Stimulated activated CD4-positive, alpha-beta T cell treated with anti-CD3 and anti-CD28 coated beads, TNF-alpha, amount 100 ng/mL, for 4 hours (primary cell): Measurements from ENCODE around the gene S100A13.
"Not testable (repeated sequence)": the region's sequence is repeated elsewhere in the genome, so short reads cannot be mapped to it uniquely, and the experiment has no call there.

Source experiments
- DNase-seq, 3 experiments: peaks; one replicate each; pipeline ENCODE4 v3.0.0-alpha.2; 2020; ENCODE audit warnings: low read depth in 3 of 3

S100A13 gene

DNA sequence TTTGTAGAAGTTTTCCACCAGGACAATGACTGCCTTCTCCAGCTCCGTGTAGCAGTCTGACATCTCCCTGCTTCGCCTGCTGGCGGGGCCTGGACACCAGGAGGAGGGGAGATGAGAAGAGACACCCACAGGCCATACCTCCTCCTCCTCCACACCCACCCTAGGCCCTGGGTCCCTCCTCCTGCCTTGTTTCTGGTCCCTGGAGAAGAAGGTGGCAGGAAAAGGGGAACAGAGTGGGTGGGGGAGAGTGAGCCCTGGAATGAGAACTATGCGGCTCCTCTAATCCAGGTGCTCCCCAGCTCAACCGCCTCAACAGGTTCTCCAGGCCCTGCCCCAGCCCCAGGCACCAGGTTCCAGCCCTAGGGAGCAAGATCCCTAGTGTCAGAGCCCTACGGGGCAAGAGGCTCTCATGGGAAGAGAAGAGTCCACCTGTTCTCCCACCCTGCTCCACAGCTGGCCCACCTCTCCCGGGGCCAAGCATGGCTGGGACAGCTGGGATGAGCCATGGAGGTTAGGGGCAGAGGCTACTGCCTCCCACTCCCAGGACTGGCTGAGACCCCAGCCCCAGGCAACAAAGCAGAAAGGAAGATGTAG is 19.1 kb downstream of the S100A13 start:
- no peak for DNase-seq

DNA sequence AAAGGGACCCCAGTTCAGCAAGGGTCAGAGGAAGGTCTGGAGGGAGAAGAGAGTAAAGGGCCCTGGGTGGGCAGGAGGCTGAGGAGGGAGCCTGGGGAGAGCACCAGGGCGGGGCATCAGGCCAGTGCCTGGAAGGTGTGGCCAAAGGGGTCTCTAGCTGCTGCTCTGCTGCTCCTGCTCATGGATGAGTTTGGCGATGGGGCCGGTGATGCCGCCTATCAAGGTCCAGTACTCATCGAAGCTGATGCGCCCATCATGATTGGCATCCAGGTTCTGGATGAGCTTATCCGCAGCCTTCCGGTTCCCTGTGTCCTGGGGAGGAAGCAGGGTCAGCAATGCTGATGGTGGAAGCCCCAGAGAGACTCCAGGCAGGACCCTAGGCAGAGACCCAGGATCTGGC is 19.9 kb downstream of the S100A13 start:
- DNase-seq = no peak

DNA sequence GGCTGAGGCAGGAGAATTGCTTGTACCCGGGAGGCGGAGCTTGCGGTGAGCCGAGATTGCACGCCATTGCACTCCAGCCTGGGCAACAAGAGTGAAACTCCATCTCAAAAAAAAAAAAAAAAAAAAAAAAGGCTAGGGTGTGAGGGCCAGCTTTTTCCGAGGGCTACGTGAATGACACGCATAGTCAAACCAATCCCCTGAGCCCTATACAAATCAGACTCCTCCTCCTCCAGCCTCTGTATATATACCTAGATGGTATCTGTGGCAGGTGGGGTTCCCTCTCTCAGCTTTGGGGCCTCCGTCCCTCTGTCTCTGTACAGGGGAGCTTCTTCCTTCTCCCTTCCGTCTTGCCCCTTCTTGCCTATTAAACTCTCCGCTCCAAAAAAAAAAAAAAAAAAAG is 21.1 kb downstream of the S100A13 start:
- no peak for DNase-seq

DNA sequence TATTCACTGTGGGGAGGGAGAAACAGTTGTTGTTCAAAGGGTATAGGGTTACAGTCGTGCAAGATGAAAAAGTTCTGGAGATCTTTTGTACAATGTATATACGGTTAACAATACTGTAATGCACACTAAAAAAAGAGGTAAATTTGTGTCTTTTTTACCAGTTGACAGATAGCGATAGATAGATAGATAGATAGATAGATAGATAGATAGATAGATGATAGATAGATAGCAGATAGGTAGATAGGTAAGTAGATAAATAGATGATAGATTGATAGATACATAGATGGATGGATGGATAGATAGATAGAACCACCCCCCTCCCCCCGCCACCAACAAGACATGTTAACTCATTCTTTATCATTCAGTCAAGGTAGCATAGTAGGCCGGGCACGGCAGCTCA is 24.6 kb downstream of the S100A13 start:
- DNase-seq = no peak

DNA sequence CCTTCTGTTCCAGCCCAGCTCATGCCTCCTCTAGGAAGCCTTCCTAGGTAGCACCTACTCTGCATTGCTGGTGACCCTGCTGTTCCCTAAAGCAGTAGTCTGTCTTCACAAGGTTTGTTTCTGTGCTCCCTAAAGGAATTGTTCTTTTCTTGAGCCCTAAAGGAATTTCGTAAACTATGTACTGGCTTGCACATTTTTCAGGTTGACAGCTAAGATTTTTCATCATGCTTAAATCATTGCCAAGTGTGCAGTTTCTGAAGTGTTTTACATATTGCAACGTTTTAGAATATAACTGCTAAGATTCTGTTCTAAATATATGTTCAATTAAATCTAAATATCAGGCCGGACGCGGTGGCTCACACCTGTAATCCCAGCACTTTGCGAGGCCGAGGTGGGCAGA is 27.5 kb downstream of the S100A13 start:
- no peak for DNase-seq

DNA sequence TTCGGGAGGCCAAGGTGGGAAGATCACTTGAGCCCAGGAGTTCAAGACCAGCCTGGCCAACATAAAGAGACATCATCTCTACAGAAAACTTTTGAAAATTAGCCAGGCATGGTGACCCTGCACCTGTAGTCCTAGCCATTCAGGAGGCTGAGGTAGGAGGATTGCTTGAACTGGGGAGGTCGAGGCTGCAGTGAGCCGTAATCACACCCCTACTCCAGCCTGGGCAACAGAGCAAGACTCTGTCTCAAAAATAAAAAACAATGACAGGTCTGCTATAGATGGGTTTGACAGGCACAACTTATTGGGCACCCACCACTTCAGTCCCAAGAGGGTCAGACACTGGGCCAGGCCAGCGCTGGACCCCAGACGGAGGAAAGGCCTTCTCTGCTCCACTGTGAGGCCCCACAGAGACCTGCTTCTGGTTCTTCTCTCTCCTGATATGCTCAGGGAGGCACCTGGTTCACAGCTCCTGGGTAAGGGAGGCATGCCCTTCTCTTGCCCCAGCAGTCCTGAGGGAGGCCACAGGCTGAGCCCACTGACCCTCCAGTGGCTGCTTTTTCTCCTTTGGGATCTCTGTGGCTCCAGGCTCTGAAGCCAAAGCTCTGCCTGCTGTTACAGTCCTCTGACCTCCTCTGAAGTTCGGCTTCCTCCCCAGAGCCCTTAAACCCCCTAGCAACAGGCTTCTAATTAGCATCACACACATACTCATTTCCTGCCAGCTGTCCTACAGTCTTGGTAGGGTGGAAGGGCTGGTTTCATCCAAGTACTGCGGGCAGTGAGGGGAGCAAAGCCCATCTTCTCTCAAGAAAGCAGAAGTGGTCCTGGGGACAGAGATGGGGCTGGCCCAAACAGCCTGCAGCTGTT is 28.8 kb downstream of the S100A13 start:
- no peak for DNase-seq

DNA sequence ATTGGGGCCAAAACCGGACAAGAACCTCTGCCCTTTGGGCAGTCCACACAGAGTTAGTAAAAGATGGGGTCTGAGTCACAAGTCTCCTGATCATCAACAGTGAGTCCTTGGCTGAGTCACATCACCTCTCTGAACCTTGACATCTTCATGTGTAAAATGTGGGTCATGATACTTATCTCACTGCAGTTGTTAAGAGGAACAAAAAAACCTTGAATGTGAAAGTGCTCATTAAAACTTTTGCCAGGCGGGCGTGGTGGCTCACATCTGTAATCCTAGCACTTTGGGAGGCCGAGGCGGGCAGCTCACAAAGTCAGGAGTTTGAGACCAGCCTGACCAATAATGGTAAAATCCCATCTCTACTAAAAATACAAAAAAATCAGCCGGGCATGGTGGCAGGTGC is 30.1 kb downstream of the S100A13 start:
- no peak for DNase-seq

DNA sequence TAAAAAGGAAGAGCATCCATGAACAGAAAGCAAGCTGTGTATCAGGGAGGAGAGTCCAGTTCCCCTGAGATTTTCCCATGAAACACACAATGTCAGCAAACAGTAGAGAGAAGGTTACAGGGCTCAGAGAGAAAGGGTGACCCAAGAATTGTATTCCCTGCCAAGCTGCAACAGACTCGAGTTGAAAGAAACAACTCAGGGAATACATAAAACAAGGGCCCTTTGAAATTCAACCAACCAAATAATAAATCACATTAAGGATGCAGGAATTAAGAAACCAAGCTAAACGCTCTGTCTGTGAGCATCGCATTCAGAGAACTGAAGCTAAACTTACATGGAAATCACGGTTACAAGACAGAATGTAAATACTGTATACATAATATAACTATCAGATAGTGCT is 34.6 kb downstream of the S100A13 start:
- no peak for DNase-seq

DNA sequence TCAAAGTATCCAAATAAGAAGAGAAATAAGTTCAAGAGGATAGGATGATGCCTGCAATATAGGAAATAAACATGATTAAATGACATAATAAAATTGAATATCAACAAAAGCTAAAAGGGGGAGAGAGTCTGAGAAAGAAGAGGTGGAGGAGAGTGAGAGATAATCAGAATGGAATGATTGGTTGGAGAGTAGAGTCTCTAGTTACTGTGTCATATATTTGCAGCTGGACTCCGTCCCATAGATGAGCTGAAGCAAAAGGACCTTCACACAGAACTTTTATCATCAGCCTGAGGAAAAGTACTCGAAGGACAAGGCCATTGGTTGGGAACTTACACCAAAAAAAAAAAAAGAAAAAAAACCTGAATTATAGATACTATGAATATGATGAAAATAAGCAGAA is 38.8 kb downstream of the S100A13 start:
- no peak for DNase-seq

DNA sequence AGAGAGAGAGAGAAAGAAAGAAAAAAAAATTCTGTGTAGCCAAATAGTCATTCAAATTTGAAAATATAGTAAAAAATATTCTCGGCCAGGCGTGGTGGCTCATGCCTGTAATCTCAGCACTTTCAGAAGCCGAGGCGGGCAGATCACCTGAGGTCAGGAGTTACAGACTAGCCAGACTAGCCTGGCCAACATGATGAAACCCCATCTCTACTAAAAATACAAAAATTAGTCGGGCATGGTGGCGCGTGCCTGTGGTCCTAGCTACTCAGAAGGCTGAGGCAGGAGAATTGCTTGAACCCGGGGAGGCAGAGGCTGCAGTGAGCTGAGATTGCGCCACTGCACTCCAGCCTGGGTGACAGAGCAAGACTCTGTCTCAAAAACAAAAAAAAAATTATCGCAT is 39.3 kb downstream of the S100A13 start:
- DNase-seq = not testable (repeated sequence)

DNA sequence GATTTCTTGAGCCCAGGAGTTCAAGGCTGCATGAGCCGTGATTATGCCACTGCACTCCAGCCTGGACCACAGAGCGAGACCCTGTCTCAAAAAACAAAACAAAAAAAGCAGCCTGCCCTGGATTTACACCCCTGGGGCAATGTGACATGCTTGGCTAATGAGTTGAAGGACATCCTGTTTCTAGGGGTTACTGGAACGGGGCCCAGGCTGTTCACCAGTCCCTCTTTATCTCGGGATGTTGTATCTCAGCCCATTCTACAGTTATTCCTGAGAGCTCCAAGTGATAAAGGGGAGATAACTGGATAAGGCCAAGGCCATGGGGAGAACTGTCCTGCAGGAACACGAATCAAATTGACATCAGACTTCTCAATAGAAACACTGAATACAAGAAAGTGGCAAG is 40.0 kb downstream of the S100A13 start:
- no peak for DNase-seq

DNA sequence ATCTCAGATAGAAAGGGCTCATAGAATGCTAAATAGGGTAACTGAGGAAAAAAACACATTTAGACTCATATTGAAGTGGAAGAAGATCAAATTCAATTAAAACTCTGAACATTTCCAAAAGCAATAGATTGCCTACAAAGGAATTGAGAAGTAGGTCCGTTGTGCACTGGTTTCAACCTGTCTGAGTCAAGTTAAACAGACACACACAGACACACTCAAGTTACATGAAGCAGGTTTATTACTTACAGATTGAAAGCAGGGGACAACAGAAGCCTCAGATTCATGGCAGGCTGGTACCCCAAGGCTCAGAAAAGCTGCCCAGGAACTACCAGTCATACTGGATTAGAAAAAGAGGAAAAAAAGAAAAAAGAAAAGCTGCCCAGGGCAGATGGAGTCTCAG is 41.0 kb downstream of the S100A13 start:
- no peak for DNase-seq

DNA sequence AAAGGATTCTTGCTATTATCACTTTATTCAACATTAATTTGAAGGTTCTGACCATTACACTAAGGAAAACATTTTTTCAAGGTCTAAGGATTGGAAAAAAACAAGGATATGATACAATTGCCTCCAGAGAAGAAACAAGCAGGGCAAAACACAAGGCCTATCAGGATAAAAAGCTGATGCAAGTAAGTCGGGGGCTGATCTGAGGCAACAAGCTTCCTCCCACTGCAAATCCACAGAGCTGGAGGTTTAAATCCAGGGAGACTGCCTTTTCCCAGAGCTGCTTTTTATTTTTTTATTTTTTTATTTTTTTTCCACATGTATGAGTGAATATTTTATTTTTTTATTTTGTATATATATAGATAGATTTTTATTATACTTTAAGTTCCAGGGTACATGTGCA is 42.3 kb downstream of the S100A13 start:
- DNase-seq = no peak

DNA sequence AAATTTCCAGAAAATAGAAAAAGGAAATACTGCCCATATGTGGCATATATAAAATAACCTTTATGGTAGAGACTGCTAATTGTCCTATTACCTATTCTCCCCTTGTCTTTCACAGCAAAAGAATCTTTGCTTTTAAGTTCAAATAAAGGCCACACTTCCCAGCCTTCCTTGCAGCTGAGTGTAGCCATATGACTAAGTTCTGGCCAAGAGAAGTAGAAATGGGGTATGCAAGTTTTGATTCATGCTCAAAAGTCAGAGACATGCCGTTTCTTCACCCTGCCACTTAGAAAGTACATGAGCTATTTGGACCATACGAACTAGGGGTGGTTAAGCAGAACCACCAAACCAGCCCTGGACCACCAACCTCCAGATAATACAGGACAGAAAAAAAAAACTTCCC is 43.3 kb downstream of the S100A13 start:
- DNase-seq = no peak

DNA sequence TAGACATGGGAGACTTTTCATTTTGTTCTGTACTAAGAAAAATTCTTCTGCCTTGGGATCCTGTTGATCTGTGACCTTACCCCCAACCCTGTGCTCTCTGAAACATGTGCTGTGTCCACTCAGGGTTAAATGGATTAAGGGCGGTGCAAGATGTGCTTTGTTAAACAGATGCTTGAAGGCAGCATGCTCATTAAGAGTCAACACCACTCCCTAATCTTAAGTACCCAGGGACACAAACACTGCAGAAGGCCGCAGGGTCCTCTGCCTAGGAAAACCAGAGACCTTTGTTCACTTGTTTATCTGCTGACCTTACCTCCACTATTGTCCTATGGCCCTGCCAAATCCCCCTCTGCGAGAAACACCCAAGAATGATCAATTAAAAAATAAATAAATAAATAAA is 43.8 kb downstream of the S100A13 start:
- not testable (repeated sequence) for DNase-seq

DNA sequence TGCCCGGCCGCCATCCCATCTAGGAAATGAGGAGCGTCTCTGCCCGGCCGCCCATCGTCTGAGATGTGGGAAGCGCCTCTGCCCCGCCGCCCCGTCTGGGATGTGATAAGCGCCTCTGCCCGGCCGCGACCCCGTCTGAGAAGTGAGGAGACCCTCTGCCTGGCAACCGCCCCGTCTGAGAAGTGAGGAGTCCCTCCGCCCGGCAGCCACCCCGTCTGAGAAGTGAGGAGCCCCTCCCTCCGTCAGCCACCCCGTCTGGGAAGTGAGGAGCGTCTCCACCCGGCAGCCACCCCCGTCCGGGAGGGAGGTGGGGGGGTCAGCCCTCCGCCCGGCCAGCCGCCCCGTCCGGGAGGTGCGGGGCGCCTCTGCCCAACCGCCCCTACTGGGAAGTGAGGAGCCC is 44.5 kb downstream of the S100A13 start:
- DNase-seq = not testable (repeated sequence)

DNA sequence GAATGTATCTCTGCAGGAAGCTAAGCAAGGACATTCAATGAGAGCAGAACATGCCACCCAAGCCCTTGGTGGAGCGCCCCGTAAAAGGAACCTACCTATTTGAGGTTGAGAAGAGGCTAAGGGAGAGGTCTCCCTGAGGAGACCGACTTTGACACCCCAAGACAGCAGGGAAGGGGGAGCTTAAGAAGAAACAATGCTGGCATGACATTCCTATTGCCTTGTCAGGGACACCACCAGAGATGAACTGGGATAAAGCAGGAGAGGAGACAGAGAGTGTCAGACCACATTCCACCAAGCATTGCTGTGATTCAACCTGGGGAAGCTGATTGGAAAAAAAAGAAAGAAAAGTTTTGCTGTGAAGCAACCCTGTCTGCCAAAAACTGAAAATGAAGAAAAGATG is 48.4 kb downstream of the S100A13 start:
- DNase-seq = no peak

DNA sequence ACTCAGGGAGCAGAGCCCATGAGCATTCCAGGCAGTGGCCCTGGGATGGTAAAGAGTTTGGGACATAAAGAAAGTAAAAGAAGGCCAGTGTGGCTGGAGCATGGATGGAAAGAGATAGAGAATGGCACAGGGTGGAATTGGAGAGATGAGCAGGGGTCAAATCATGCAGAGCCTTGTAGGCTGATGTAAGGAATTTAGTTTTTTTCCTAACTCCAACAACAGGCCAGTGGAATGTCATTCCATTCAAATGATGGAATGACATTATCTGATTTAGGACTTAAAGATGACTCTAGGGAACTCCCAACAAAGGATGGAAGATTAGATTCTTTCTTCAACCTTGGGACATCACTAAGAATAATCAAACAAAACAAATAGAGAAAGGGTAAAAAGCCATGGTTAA is 48.8 kb downstream of the S100A13 start:
- no peak for DNase-seq

DNA sequence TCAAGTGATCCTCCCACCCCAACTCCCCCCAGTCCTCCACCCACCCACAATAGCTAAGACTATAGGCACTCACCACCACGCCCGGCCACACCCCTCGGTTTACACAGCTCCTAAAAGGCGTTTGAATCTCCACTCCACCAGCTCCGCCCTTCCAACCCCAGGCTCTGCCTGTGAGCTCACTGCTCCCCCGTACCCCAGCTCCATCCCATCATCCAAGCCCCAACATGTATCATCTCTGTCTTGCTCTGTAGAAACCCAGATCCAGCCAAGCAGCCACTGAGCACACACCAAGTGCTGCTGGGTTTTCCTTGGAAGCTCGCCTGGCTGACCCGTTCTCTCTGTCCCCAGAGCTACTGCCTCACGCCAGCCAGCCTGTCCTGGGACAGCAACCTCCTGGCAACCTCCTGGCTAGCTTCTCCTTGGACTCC is 49.7 kb downstream of the S100A13 start:
- no peak for DNase-seq

DNA sequence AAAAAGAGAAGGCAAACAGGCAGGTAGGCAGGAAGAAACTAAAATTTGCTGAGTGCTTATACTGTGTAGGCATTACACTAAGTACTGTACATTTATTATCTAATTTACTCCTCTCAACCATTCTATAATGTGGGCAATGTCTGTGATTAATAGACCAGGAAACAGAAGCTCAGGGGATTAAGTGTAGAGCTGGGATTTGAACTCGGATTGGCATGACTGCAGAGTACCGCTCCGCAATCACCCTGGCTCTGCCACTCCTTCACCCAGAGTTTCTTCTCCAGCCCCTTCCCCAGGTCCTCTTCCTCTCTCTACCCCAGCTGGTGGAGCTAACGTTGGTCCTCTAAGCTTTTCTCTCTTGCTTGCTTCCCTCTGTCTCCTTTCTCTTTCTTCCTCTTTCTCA is 50.2 kb downstream of the S100A13 start:
- DNase-seq = no peak

DNA sequence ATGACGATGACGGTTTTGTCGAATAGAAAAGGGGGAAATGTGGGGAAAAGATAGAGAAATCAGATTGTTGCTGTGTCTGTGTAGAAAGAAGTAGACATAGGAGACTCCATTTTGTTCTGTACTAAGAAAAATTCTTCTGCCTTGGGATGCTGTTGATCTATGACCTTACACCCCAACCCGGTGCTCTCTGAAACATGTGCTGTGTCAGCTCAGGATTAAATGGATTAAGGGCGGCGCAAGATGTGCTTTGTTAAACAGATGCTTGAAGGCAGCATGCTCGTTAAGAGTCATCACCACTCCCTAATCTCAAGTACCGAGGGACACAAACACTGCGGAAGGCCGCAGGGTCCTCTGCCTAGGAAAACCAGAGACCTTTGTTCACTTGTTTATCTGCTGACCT is 51.8 kb downstream of the S100A13 start:
- DNase-seq = not testable (repeated sequence)

DNA sequence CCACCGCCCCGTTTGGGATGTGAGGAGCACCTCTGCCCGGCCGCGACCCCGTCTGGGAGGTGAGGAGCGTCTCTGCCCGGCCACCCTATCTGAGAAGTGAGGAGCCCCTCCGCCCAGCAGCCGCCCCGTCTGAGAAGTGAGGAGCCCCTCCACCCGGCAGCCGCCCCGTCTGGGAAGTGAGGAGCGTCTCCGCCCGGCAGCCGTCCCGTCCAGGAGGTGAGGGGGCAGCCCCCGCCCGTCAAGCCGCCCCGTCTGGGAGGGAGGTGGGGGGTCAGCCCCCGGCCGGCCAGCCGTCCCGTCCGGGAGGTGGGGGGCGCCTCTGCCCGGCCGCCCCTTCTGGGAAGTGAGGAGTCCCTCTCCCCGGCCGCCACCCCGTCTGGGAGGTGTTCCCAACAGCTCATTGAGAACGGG is 52.2 kb downstream of the S100A13 start:
- not testable (repeated sequence) for DNase-seq

DNA sequence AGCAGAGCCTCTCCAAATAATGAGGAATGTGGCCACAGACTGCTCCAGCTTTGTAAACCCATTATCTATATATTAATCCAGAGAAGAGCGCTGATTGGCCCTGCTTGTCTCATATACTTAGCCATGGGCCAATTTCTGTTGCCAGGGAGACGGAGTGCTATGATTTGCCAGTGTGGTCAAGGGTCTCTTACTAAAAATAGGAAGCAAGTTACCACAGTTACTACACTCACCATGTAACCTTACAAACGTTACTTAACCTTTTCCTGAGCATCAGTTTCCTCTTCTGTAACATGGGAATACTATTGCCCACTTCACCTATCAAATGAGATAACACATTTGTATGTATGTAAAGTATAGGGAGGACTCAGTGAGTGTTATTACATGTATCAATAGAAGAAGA is 54.0 kb downstream of the S100A13 start:
- DNase-seq = no peak
